HG03439 (cell line): ENCODE measurements around the gene SULT2A1.
"Not testable (repeated sequence)": the region's sequence is repeated elsewhere in the genome, so short reads cannot be mapped to it uniquely, and the experiment has no call there.

Source experiments
- ATAC-seq: cut with Tn5 transposase; IDR thresholded peaks from one replicate; pipeline ENCODE4 v1.9.1; 2021; ENCODE audit warnings: mild to moderate bottlenecking, moderate library complexity; ENCODE audit not compliant: unreplicated experiment

SULT2A1 gene

GRCh38 chr19:47886010-47886559 is at the start of gene SULT2A1:
Gene SULT2A1, minus strand, starts transcription at chr19:47886315. Its CDS starts 58 bp downstream, at chr19:47886257.
- no peak for ATAC-seq

GRCh38 chr19:47928581-47928980 is 42.5 kb upstream of the SULT2A1 start:
- ATAC-seq = not testable (repeated sequence)

- not testable (repeated sequence) for ATAC-seq
These were observed 34.0 kb upstream of the SULT2A1 start for GRCh38 chr19:47920107-47920506.

- ATAC-seq = not testable (repeated sequence)
These were observed 24.1 kb upstream of the SULT2A1 start for GRCh38 chr19:47910191-47910590.

GRCh38 chr19:47909350-47909749 is 23.2 kb upstream of the SULT2A1 start:
- ATAC-seq = not testable (repeated sequence)

GRCh38 chr19:47901370-47901769 is 15.3 kb upstream of the SULT2A1 start:
- ATAC-seq = no peak

- ATAC-seq = no peak
These were observed 13.2 kb upstream of the SULT2A1 start for GRCh38 chr19:47899335-47899734.

- ATAC-seq = no peak
These were observed 11.7 kb upstream of the SULT2A1 start for GRCh38 chr19:47897861-47898260.

- ATAC-seq = no peak
These were observed 10.7 kb upstream of the SULT2A1 start for GRCh38 chr19:47896773-47897172.

- no peak for ATAC-seq
These were observed 9.9 kb upstream of the SULT2A1 start for GRCh38 chr19:47896019-47896418.

- ATAC-seq = no peak
These were observed 9.2 kb upstream of the SULT2A1 start for GRCh38 chr19:47895165-47895782.

- no peak for ATAC-seq
These were observed 6.0 kb upstream of the SULT2A1 start for GRCh38 chr19:47891923-47892666.

GRCh38 chr19:47891622-47891922 is 5.5 kb upstream of the SULT2A1 start:
- ATAC-seq = no peak

- ATAC-seq = no peak
These were observed 4.9 kb upstream of the SULT2A1 start for GRCh38 chr19:47890865-47891621.

- ATAC-seq = no peak
These were observed 1.1 kb downstream of the SULT2A1 start for GRCh38 chr19:47885067-47885463.

- no peak for ATAC-seq
These were observed 3.2 kb downstream of the SULT2A1 start for GRCh38 chr19:47882890-47883289.

GRCh38 chr19:47881757-47882156 is 4.4 kb downstream of the SULT2A1 start:
- ATAC-seq = no peak

- not testable (repeated sequence) for ATAC-seq
These were observed 6.7 kb downstream of the SULT2A1 start for GRCh38 chr19:47879385-47879784.

- ATAC-seq = no peak
These were observed 7.2 kb downstream of the SULT2A1 start for GRCh38 chr19:47878906-47879305.

GRCh38 chr19:47865166-47865565 is 20.9 kb downstream of the SULT2A1 start:
- no peak for ATAC-seq

- ATAC-seq = no peak
These were observed 22.6 kb downstream of the SULT2A1 start for GRCh38 chr19:47863514-47863936.

- ATAC-seq = no peak
These were observed 24.5 kb downstream of the SULT2A1 start for GRCh38 chr19:47861630-47862029.
